ENCODE measurements around the gene MIPEP.

Gene MIPEP

GRCh38 chr13:23866420-23867026, 22.7 kb downstream of the MIPEP start:
- no peaks in the 10 kb centered on the region for H3F3A ChIP-seq (ENCODE audit: insufficient read depth, low read length)
- no peaks in the 10 kb centered on the region for H3K36me3 ChIP-seq (ENCODE audit: insufficient read depth, low read length)
- no peaks in the 10 kb centered on the region for H3K9me2 ChIP-seq (ENCODE audit: low read depth, low read length)
- no peak overlapping the region for H3K27ac ChIP-seq (ENCODE audit: low read depth, low read length, poor library complexity, severe bottlenecking)
- no peak overlapping the region for H3K4me2 ChIP-seq (ENCODE audit: low read length)
- H3K27me3 ChIP-seq (ENCODE audit: insufficient read depth, low read length), result no peaks in the 10 kb centered on the region
- H3K79me2 ChIP-seq (ENCODE audit: insufficient read depth, low read length), result no peaks in the 10 kb centered on the region
- no peak overlapping the region for H2AFZ ChIP-seq (ENCODE audit: low read length)
- no peak overlapping the region for H3K9ac ChIP-seq (ENCODE audit: low read length)
- no peaks in the 10 kb centered on the region for H4K20me1 ChIP-seq (ENCODE audit: insufficient read depth, low read length)
- H3K4me1 ChIP-seq (ENCODE audit: insufficient read depth, low read length, severe bottlenecking), result no peaks in the 10 kb centered on the region
- no peak for TF ChIP-seq CTCF (IDR thresholded peaks at IDR 0.05; ENCODE audit: low read length)
- H3K9me3 ChIP-seq (ENCODE audit: low read length), result no peaks in the 10 kb centered on the region
- H3K4me3 ChIP-seq (ENCODE audit: low read depth, low read length, poor library complexity, severe bottlenecking), result no peak overlapping the region

GRCh38 chr13:23865906-23866305, 23.3 kb downstream of the MIPEP start:
- no peak overlapping the region for H3K27ac ChIP-seq (ENCODE audit: low read depth, low read length, poor library complexity, severe bottlenecking)
- H3K9me2 ChIP-seq (ENCODE audit: low read depth, low read length), result no peaks in the 10 kb centered on the region
- H3K9ac ChIP-seq (ENCODE audit: low read length), result no peak overlapping the region
- no peaks in the 10 kb centered on the region for H3K9me3 ChIP-seq (ENCODE audit: low read length)
- H3K4me1 ChIP-seq (ENCODE audit: insufficient read depth, low read length, severe bottlenecking), result no peaks in the 10 kb centered on the region
- H3K4me2 ChIP-seq (ENCODE audit: low read length), result no peak overlapping the region
- H3K36me3 ChIP-seq (ENCODE audit: insufficient read depth, low read length), result no peaks in the 10 kb centered on the region
- H3F3A ChIP-seq (ENCODE audit: insufficient read depth, low read length), result no peaks in the 10 kb centered on the region
- no peaks in the 10 kb centered on the region for H3K27me3 ChIP-seq (ENCODE audit: insufficient read depth, low read length)
- no peaks in the 10 kb centered on the region for H3K79me2 ChIP-seq (ENCODE audit: insufficient read depth, low read length)
- no peaks in the 10 kb centered on the region for H4K20me1 ChIP-seq (ENCODE audit: insufficient read depth, low read length)
- no peak overlapping the region for H3K4me3 ChIP-seq (ENCODE audit: low read depth, low read length, poor library complexity, severe bottlenecking)
- H2AFZ ChIP-seq (ENCODE audit: low read length), result no peak overlapping the region
- no peak for TF ChIP-seq EZH2 (IDR thresholded peaks at IDR 0.05; ENCODE audit: borderline replicate concordance, low read length)
- no peak for TF ChIP-seq CTCF (IDR thresholded peaks at IDR 0.05; ENCODE audit: low read length)

GRCh38 chr13:23865026-23865425, 24.2 kb downstream of the MIPEP start:
- H3K27me3 ChIP-seq (ENCODE audit: insufficient read depth, low read length), result no peaks in the 10 kb centered on the region
- no peaks in the 10 kb centered on the region for H3K9me3 ChIP-seq (ENCODE audit: low read length)
- TF ChIP-seq CTCF (IDR thresholded peaks at IDR 0.05; ENCODE audit: low read length), result no peak
- TF ChIP-seq EZH2 (IDR thresholded peaks at IDR 0.05; ENCODE audit: borderline replicate concordance, low read length), result no peak
- H3K9ac ChIP-seq (ENCODE audit: low read length), result no peak overlapping the region
- H4K20me1 ChIP-seq (ENCODE audit: insufficient read depth, low read length), result no peaks in the 10 kb centered on the region
- H3K4me1 ChIP-seq (ENCODE audit: insufficient read depth, low read length, severe bottlenecking), result no peaks in the 10 kb centered on the region
- no peak overlapping the region for H2AFZ ChIP-seq (ENCODE audit: low read length)
- H3F3A ChIP-seq (ENCODE audit: insufficient read depth, low read length), result no peaks in the 10 kb centered on the region
- H3K36me3 ChIP-seq (ENCODE audit: insufficient read depth, low read length), result no peaks in the 10 kb centered on the region
- H3K4me2 ChIP-seq (ENCODE audit: low read length), result no peak overlapping the region
- no peak overlapping the region for H3K4me3 ChIP-seq (ENCODE audit: low read depth, low read length, poor library complexity, severe bottlenecking)
- no peaks in the 10 kb centered on the region for H3K79me2 ChIP-seq (ENCODE audit: insufficient read depth, low read length)
- H3K9me2 ChIP-seq (ENCODE audit: low read depth, low read length), result no peaks in the 10 kb centered on the region
- H3K27ac ChIP-seq (ENCODE audit: low read depth, low read length, poor library complexity, severe bottlenecking), result no peak overlapping the region

Measured in OCI-LY1 (cell line).